ENCODE results near the gene SND1. TPM values are rescaled to one million over a fixed set of nuclear protein-coding genes. Genes with fewer than 3 reads are reported as not detected.
A peak's percentile ranks its signal among the peaks of the same experiment; 100 is the strongest.

Gene SND1
- total RNA-seq, 1 experiment from 2014 or later, result 223 TPM

DNA sequence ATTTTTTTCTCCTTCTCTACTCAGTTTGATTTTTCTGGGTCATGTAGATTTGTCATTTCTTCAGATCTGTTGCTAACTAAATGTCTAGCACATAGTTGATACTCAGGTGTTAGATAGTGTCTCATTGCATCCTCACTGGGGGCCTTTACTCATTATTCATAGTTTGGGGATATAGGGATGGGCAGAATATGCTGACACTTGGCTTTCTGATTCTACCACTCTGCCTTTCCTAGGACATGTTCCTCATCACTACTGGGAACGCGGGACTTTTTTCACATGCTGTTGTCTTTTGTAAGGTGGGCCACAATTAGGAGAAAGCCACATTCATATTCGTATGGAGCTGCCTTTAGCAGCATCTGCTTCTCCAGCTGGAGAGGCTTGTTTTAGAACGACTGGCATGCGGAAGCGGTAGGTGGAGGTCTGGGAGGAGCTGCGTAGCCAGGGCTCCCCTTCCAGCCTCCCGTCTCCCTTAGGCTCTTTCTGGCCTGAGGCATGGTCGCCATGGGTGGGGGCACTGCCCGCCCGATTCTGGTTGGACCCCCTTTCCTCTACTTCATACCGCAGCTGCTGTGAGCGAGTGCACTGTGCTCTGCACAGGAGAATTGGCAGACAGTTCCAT, 78.8 kb downstream of the SND1 start:
- no peak for DNase-seq (ENCODE audit: low read depth)

- no peak for DNase-seq (ENCODE audit: low read depth)
Observed at GRCh38 chr7:127731431-127732080, 79.6 kb downstream of the SND1 start.

- DNase-seq (ENCODE audit: low read depth), result no peak
Observed at GRCh38 chr7:127732306-127732705, 80.3 kb downstream of the SND1 start.

GRCh38 chr7:127733986-127734385, 82.0 kb downstream of the SND1 start:
- no peak for DNase-seq (ENCODE audit: low read depth)

GRCh38 chr7:127736511-127736910, 84.5 kb downstream of the SND1 start:
- no peak for DNase-seq (ENCODE audit: low read depth)

DNA sequence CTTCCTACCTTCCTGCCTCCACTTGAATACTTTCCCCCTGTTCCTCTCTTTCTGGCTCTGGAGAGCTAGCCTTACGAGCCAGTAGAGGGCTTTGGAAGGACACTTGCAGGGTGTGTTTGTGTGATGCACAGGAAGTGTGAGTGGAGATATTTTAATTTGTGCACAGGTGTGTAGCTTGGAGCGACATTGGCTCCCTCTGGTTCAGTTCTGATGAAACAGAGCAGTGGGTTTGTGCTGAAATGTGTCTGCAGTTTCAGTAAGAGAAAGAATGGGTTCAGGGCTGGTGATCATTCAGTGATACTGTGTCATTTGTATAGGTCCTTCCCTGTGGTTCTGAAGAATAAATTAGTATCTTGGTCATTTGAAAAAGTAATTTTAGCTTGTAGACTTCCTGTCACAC, 86.9 kb downstream of the SND1 start:
- DNase-seq (ENCODE audit: low read depth), result no peak

GRCh38 chr7:127741764-127742375, 89.9 kb downstream of the SND1 start:
- DNase-seq (ENCODE audit: low read depth), result no peak

GRCh38 chr7:127745445-127745844, 93.5 kb downstream of the SND1 start:
- no peak for DNase-seq (ENCODE audit: low read depth)

GRCh38 chr7:127751062-127751461, 99.1 kb downstream of the SND1 start:
- peak; percentile 47 for DNase-seq (ENCODE audit: low read depth)

DNA sequence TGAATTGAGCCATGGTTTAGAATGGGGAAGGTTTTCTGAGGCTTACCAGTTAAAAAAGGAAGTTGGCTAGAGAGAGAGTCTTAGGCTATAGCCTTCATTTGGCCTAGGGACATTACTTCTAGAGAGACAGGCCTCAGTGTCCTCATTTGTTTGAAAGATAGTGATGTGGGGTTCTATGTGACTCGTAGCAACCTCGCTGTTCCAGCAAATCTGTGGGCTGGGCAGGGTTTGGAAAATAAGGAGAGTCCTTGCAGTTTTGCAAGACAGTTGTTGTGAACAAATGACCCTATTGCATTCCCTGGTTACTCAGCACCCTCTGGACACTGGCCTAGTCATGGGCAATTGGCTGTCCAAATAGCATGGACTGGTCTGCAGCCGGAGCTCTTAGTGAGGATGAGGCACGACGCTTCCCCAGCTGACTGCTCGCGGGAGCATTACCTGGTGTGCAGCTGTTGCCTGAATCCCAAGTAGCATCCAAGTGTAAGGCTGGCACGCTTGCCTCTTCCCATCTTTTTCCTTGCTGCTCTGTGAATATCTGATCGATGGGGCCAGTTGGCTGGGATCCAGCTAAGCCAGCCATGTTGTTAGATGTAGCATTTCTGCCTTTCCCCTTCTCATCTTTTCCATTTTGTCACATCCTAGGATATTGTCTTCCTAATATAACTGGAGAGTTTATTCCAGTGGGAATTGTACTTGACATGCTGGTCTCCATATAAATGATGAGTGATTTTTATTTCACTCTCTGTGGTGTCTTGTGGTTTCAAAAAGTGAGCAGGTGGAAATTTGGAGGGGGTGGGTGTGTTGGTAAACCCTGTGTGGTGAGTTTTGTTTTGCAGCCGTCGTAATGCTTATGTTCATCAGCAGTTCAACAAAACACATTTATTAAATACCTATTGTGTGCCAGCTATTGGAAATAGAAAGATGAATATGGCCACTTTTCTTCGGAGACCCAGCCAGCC, 99.8 kb downstream of the SND1 start:
- DNase-seq (ENCODE audit: low read depth), result peak; percentile 84

DNA sequence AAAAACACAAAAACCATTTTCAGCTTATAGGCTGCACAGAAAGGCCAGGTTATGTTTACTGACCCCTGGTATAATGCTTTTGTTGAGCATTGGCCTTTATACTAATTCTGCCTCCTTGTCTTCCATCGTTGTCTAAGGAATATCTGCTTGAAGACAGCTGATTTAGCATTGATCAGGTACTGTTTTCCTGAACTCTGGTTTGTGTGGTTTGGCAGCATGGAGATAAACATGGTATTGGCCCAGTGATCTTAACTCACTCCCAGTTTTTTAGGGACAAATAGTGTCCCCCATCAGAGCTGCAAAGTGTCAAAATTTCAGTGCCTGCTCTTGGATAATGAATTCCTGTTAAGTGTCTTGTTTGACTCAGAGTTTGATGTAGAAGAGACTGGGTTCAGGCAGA, 100.8 kb downstream of the SND1 start:
- DNase-seq (ENCODE audit: low read depth), result no peak

DNA sequence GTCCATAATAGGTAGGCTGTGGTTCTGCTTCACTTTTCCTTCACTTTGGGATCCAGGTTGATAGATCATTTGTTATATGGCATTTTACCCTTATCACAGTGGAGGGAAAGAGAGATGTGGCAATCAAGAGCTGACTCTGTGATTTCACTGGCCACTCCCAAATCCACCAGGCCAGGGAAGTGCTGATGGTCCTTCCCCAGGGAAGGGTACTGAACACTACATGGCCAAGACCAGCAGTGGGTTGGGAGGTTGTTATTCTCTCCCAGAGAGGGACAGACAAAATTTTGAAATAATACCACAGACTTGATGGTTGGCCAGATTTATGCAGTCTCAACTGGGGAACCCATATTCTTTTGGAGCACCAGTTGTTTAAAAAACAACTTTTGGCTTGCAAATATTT, 102.5 kb downstream of the SND1 start:
- peak; percentile 29 for DNase-seq (ENCODE audit: low read depth)

- DNase-seq (ENCODE audit: low read depth), result no peak
Observed at GRCh38 chr7:127755521-127755920, 103.5 kb downstream of the SND1 start.

DNA sequence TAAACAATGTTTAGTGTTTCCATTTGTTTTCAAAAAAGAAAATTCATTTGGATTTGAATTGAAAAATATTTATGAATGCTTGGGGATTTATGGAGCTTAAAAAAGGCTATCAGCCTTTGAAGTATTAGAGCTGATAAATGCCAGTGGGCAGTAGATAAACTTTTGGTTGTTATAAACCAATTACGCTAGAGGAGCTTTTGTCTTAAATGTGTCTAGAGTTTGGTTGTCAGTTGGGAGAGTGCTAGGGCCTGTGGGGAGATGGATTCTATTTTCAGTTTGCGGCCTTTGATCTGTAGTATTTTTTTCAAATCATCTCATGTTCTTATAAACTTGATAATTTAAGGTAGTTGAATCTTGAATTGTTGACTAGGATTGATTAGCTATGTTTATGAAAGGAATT, 104.0 kb downstream of the SND1 start:
- no peak for DNase-seq (ENCODE audit: low read depth)

DNA sequence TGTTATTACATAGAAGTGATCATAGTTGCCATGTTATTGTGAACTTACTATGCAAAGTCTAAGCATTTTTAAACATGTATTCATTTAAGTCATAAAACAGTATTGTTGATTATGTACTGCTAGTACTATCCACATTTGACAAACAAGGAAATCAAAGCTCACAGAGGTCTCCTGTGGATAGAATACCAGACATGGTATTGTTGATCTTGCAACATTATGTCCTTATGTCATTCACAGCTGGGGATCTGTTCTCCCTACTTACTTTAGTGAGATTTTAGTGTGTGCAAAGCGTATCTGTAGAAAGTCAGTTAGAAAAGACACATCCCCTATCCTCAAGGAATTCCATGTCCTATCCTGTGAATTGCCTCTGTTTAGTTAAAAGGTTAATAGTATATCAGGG, 106.1 kb downstream of the SND1 start:
- DNase-seq (ENCODE audit: low read depth), result no peak

- DNase-seq (ENCODE audit: low read depth), result no peak
Observed at GRCh38 chr7:127758845-127759244, 106.9 kb downstream of the SND1 start.

- DNase-seq (ENCODE audit: low read depth), result no peak
Observed at GRCh38 chr7:127759945-127760421, 108.0 kb downstream of the SND1 start.

- DNase-seq (ENCODE audit: low read depth), result no peak
Observed at GRCh38 chr7:127760436-127761031, 108.5 kb downstream of the SND1 start.

- DNase-seq (ENCODE audit: low read depth), result no peak
Observed at GRCh38 chr7:127761196-127761595, 109.2 kb downstream of the SND1 start.

DNA sequence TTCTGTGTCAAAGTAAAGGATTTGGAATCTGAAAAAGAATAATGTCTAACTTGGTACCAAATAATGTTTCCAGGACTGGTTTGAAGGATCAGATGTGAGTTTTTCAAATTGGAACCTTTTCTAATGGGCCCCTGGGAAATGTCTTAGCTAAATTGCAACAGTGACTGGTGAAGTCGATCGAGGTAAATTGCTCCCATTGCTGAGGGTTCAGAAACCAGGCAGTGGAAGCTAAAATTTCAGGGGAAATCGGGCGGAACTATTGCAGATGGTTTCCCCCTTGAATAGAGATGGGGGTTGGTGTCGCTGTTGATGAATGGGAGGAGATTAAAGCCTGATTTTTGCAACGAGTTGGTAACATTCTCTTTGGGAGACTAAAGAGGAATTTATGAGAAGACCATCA, 112.7 kb downstream of the SND1 start:
- DNase-seq (ENCODE audit: low read depth), result no peak

DNA sequence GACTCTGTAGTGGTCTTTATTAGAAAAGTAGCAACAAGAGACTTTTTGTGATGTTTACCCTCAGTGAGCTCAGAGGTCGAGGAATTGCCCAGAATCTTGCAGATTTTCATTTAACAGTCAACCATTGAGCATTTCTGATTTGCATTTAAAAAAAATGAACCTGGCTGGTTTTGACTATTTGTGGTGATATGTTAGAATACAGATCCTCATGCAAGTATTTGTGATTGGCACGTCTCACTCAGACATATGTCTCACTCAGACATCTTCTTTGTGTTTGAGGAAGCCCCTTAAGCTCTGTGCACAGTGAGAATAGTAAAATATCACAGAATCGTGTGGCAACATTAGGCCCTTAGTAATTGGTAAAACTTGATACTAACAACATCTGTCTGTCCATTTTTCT, 113.2 kb downstream of the SND1 start:
- no peak for DNase-seq (ENCODE audit: low read depth)

Measured in LHCN-M2 (cell line).